PC-3 (cell line): Measurements from ENCODE around the gene ANKH. TPM values are rescaled to one million over a fixed set of nuclear protein-coding genes. Genes with fewer than 3 reads are reported as not detected.

ENCODE experiments used
- ATAC-seq: fragments of 200-7000 bp; cut with Tn5 transposase; 2 replicates; pipeline ENCODE4 v1.9.1; 2020; ENCODE audit warnings: mild to moderate bottlenecking, moderate library complexity
- BruUV-seq: library from RNA; stranded (reverse); fragments of 400-500 nt; replicated peaks from 2 replicates; lab custom pipeline; 2021; lab: Mats Ljungman, UMichigan
- CTCF ChIA-PET: fragments of 300-600 bp; sonication (Branson Sonifier 250); formaldehyde crosslinking; loops from one replicate; lab custom pipeline; 2022; ENCODE audit warnings: antibody characterized with exemption; lab: Charles Lee
- POLR2A ChIA-PET: fragments of 300-600 bp; sonication (Branson Sonifier 250); formaldehyde crosslinking; loops from one replicate; lab custom pipeline; 2022; ENCODE audit warnings: antibody characterized with exemption; ENCODE audit not compliant: unreplicated experiment; lab: Charles Lee
- DNase-seq: peaks from one replicate; pipeline ENCODE4 v3.0.0-alpha.2; 2015
- H2AFZ ChIP-seq: fragments of 300-600 bp; sonication (generic); 2 replicates; pipeline ENCODE4 v1.6.0; 2016; ENCODE audit warnings: antibody characterized with exemption, low read length
- H3F3A ChIP-seq: fragments of 300-600 bp; sonication (generic); one replicate; pipeline ENCODE4 v1.6.0; 2017; ENCODE audit warnings: antibody characterized with exemption, low read length, control low read depth, mild to moderate bottlenecking; ENCODE audit not compliant: unreplicated experiment
- H3K27ac ChIP-seq: fragments of 300-600 bp; sonication (generic); 2 replicates; pipeline ENCODE4 v1.5.1; 2016; ENCODE audit warnings: mild to moderate bottlenecking, low read length
- H3K27me3 ChIP-seq: fragments of 300-600 bp; sonication (generic); 2 replicates; pipeline ENCODE4 v1.6.1; 2016; ENCODE audit warnings: low read length, mixed read lengths
- H3K36me3 ChIP-seq: fragments of 300-600 bp; sonication (generic); 2 replicates; pipeline ENCODE4 v1.6.1; 2016; ENCODE audit warnings: low read depth, mixed run types, low read length, mixed read lengths
- H3K4me1 ChIP-seq: fragments of 300-600 bp; sonication (generic); 2 replicates; pipeline ENCODE4 v1.5.1; 2016; ENCODE audit warnings: low read length; ENCODE audit not compliant: insufficient read depth
- H3K4me2 ChIP-seq: fragments of 300-600 bp; sonication (generic); 2 replicates; pipeline ENCODE4 v1.6.0; 2016; ENCODE audit warnings: low read length
- H3K4me3 ChIP-seq: fragments of 300-600 bp; sonication (generic); 2 replicates; pipeline ENCODE4 v1.5.1; 2016; ENCODE audit warnings: mild to moderate bottlenecking, low read length, mixed read lengths
- H3K79me2 ChIP-seq: fragments of 300-600 bp; sonication (generic); 2 replicates; pipeline ENCODE4 v1.6.1; 2017; ENCODE audit warnings: low read length, mixed read lengths
- H3K9ac ChIP-seq: fragments of 300-600 bp; sonication (generic); 2 replicates; pipeline ENCODE4 v1.6.0; 2016; ENCODE audit warnings: mild to moderate bottlenecking, low read length
- H3K9me2 ChIP-seq: fragments of 300-600 bp; sonication (generic); replicated peaks from 2 replicates; pipeline ENCODE4 v1.6.1; 2016; ENCODE audit warnings: mixed run types, low read length, mixed read lengths
- H3K9me3 ChIP-seq: fragments of 300-600 bp; sonication (generic); 2 replicates; pipeline ENCODE4 v1.6.1; 2016; ENCODE audit warnings: low read length, mixed read lengths
- H4K20me1 ChIP-seq: fragments of 300-600 bp; sonication (generic); 2 replicates; pipeline ENCODE4 v1.6.1; 2016; ENCODE audit warnings: low read length, mixed read lengths
- EZH2 ChIP-seq: fragments of 300-600 bp; sonication (generic); IDR thresholded peaks from one replicate; pipeline ENCODE4 v1.6.1; 2017; ENCODE audit warnings: antibody characterized with exemption, mild to moderate bottlenecking, low read length; ENCODE audit not compliant: unreplicated experiment
- EZH2phosphoT487 ChIP-seq: fragments of 300-600 bp; sonication (generic); IDR thresholded peaks from 2 replicates; pipeline ENCODE4 v1.6.1; 2018; ENCODE audit warnings: mild to moderate bottlenecking, antibody characterized with exemption, low read length, borderline replicate concordance
- intact Hi-C: fragments of 100-400 bp; cut with micrococcal nuclease; formaldehyde crosslinking; loops from 2 replicates; pipeline ENCODE4 v1.9.0; 2023
- total RNA-seq: library from RNA; depleted of rRNA; stranded (reverse); fragments of >200 nt; gene quantifications from 2 replicates; pipeline ENCODE4 v1.2.3, GENCODE V29; 2014
- TF ChIP-seq, protein P1 (sequence below): fragments of 300-600 bp; sonication (generic); conservative IDR thresholded peaks from 2 replicates; pipeline ENCODE4 v1.5.1; 2017; ENCODE audit warnings: antibody characterized with exemption, low read depth, mild to moderate bottlenecking, low read length

The ANKH gene
- total RNA-seq, 1 experiment from 2014 or later, result 11.6 TPM

DNA sequence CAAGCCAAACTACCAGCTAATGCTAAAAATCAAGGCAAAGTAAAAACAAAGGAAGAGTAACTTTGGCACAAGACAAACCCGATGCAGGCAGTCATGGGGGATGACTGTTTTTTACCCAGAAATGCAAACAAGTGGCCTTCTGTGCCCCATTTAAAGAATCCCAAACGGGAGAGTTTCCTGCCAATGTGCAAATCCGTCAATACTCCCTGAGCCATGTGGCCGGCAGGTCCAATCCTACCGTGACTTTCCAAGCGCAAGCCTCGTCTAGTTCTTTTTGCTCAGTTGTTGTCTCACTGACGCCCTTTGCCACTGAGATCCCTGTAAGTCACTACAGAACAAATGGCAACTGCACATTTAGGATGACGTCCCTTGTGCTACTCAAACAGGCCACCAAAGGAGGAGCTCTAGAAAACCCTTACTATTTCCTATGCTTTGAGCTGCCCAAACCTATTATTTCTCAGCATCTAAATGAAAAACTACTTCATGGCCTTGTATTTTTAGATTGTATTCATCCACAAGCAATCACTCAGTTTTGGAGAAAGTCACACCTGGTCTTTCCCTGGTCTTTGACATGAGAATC lies 163.7 kb downstream of the ANKH start:
- no peak overlapping the region for H2AFZ ChIP-seq
- no TSS peak for BruUV-seq
- DNase-seq, result no peak
- no peaks in the 10 kb centered on the region for H3K9me3 ChIP-seq
- H3F3A ChIP-seq, result no peaks in the 10 kb centered on the region
- no peak for TF ChIP-seq EZH2
- TF ChIP-seq EZH2phosphoT487, result no peak
- TF ChIP-seq, protein P1, sequence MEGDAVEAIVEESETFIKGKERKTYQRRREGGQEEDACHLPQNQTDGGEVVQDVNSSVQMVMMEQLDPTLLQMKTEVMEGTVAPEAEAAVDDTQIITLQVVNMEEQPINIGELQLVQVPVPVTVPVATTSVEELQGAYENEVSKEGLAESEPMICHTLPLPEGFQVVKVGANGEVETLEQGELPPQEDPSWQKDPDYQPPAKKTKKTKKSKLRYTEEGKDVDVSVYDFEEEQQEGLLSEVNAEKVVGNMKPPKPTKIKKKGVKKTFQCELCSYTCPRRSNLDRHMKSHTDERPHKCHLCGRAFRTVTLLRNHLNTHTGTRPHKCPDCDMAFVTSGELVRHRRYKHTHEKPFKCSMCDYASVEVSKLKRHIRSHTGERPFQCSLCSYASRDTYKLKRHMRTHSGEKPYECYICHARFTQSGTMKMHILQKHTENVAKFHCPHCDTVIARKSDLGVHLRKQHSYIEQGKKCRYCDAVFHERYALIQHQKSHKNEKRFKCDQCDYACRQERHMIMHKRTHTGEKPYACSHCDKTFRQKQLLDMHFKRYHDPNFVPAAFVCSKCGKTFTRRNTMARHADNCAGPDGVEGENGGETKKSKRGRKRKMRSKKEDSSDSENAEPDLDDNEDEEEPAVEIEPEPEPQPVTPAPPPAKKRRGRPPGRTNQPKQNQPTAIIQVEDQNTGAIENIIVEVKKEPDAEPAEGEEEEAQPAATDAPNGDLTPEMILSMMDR, result no peak
- no peak overlapping the region for H3K4me2 ChIP-seq
- no peaks in the 10 kb centered on the region for H3K4me1 ChIP-seq
- no peak overlapping the region for H3K27ac ChIP-seq
- H4K20me1 ChIP-seq, result no peaks in the 10 kb centered on the region
- no peak overlapping the region for H3K4me3 ChIP-seq
- H3K9ac ChIP-seq, result no peak overlapping the region
- no peak for ATAC-seq
- ChIA-PET CTCF (interaction anchor here (0.6 kb wide), 1 partner anchor 306 kb away, joined by 3 read pairs; no protein-coding TSS in a partner anchor), POLR2A (no interaction called here)
- intact Hi-C loops, result no loop called here
- H3K27me3 ChIP-seq, result no peaks in the 10 kb centered on the region
- H3K79me2 ChIP-seq, result no peaks in the 10 kb centered on the region
- H3K36me3 ChIP-seq, result peaks cover 38% of the 10 kb centered on the region
- no peaks in the 10 kb centered on the region for H3K9me2 ChIP-seq

DNA sequence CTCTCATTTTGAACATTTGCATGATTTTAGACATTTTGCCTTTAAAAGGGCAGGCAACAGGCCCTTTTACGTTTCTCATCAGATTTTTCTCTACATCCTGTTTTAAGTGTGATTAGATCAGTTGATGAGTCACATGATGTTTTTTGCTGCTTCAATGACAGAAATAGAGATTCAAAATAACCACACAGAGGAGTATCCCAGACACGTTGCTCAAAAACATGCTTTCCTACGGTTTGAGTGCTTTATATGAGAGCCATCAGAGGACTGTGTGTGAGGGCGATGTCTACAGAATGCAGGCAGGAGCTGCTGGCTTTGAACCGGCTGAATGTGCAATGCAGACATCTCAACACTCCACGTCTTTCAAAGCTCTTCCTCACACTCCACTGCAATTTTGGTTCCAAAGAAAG lies 165.0 kb downstream of the ANKH start:
- ATAC-seq (no peak), DNase-seq (no peak)
- Histone ChIP-seq H3K79me2 (no peaks in the 10 kb centered on the region), H3K4me2 (no peak overlapping the region), H3K27me3 (no peaks in the 10 kb centered on the region), H3K4me3 (no peak overlapping the region), H3K9me2 (no peaks in the 10 kb centered on the region), H3F3A (no peaks in the 10 kb centered on the region), H3K36me3 (peaks cover 35% of the 10 kb centered on the region), H2AFZ (no peak overlapping the region), H3K4me1 (no peaks in the 10 kb centered on the region), H3K9me3 (no peaks in the 10 kb centered on the region), H3K9ac (no peak overlapping the region), H4K20me1 (no peaks in the 10 kb centered on the region), H3K27ac (no peak overlapping the region)
- no TSS peak for BruUV-seq
- POLR2A ChIA-PET, result no interaction called here
- intact Hi-C loops, result no loop called here
- TF ChIP-seq EZH2phosphoT487, result no peak
- TF ChIP-seq, protein P1, result no peak
- no peak for TF ChIP-seq EZH2
- CTCF ChIA-PET, result no interaction called here

DNA sequence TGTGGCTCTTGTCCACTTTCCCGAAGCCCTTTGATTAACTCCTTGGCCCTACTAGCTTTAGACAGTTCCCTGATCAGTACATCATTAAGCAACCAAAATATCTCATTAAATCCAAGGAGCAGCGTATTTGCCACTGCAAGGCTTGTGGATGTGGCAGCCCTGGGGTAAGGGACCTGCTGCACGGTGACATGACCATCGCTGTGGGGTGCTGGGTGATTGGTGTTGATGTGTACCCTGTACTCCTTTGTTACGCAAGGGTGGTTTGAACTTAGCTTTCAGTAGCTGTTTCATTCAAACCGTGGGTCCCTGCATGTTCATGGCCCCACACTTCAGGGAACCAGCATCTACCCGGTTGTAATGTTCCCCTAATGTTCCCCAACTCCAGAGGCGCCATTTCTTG lies 166.0 kb downstream of the ANKH start:
- POLR2A ChIA-PET, result no interaction called here
- Histone ChIP-seq H3K9ac (no peak overlapping the region), H3K27ac (no peak overlapping the region), H3K36me3 (peaks cover 27% of the 10 kb centered on the region), H4K20me1 (no peaks in the 10 kb centered on the region), H3K4me3 (no peak overlapping the region), H3K27me3 (no peaks in the 10 kb centered on the region), H3K9me2 (no peaks in the 10 kb centered on the region), H3K9me3 (no peaks in the 10 kb centered on the region), H3F3A (no peaks in the 10 kb centered on the region), H2AFZ (no peak overlapping the region), H3K79me2 (no peaks in the 10 kb centered on the region), H3K4me2 (no peak overlapping the region), H3K4me1 (no peaks in the 10 kb centered on the region)
- no TSS peak for BruUV-seq
- no peak for TF ChIP-seq EZH2phosphoT487
- TF ChIP-seq EZH2, result no peak
- TF ChIP-seq, protein P1, result no peak
- no peak for DNase-seq
- ATAC-seq, result no peak
- CTCF ChIA-PET, result no interaction called here
- intact Hi-C loops, result no loop called here
